Measurements from ENCODE around the gene ACP6.
"Not testable (repeated sequence)": the region's sequence is repeated elsewhere in the genome, so short reads cannot be mapped to it uniquely, and the experiment has no call there.

Gene ACP6

DNA sequence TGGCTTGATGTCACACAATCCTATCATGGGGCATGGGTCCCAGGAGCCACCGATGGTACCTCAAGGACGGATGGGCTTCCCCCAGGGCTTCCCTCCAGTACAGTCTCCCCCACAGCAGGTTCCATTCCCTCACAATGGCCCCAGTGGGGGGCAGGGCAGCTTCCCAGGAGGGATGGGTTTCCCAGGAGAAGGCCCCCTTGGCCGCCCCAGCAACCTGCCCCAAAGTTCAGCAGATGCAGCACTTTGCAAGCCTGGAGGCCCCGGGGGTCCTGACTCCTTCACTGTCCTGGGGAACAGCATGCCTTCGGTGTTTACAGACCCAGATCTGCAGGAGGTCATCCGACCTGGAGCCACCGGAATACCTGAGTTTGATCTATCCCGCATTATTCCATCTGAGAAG, 46.3 kb downstream of the ACP6 start:
- DNase-seq: no peak

DNA sequence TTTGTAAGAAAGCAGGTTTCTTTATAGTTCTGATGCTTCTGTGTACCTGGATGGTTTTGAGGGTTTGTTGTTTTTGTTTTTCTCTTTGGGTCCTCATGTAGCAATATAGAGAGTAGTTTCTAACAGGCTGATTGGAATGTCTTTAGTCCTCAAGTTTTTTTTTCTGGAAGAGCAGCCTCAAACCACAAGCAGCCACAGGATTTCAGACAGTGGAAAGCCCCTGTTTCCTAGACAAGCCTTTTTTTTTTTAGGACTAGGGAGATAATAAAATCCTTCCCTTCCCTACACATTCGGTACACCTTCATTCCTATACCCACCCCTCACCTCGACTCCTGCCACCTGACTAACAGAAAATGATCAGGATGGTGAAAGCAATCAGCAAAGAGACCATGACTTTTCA, 47.6 kb downstream of the ACP6 start:
- no peak for DNase-seq

DNA sequence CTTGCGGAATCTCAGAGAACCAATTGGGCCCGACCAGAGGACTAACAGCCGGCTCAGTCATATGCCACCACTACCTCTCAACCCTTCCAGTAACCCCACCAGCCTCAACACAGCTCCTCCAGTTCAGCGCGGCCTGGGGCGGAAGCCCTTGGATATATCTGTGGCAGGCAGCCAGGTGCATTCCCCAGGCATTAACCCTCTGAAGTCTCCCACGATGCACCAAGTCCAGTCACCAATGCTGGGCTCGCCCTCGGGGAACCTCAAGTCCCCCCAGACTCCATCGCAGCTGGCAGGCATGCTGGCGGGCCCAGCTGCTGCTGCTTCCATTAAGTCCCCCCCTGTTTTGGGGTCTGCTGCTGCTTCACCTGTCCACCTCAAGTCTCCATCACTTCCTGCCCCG, 49.8 kb downstream of the ACP6 start:
- no peak for DNase-seq

DNA sequence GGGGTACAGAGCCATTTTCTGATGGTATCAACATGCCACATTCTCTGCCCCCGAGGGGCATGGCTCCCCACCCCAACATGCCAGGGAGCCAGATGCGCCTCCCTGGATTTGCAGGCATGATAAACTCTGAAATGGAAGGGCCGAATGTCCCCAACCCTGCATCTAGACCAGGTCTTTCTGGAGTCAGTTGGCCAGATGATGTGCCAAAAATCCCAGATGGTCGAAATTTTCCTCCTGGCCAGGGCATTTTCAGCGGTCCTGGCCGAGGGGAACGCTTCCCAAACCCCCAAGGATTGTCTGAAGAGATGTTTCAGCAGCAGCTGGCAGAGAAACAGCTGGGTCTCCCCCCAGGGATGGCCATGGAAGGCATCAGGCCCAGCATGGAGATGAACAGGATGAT, 50.6 kb downstream of the ACP6 start:
- DNase-seq: no peak

DNA sequence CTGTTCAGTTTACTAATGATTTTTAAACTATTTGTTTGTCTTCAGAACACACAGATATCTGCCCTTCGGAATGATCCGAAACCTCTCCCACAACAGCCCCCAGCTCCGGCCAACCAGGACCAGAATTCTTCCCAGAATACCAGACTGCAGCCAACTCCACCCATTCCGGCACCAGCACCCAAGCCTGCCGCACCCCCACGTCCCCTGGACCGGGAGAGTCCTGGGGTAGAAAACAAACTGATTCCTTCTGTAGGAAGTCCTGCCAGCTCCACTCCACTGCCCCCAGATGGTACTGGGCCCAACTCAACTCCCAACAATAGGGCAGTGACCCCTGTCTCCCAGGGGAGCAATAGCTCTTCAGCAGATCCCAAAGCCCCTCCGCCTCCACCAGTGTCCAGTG, 51.6 kb downstream of the ACP6 start:
- no peak for DNase-seq

DNA sequence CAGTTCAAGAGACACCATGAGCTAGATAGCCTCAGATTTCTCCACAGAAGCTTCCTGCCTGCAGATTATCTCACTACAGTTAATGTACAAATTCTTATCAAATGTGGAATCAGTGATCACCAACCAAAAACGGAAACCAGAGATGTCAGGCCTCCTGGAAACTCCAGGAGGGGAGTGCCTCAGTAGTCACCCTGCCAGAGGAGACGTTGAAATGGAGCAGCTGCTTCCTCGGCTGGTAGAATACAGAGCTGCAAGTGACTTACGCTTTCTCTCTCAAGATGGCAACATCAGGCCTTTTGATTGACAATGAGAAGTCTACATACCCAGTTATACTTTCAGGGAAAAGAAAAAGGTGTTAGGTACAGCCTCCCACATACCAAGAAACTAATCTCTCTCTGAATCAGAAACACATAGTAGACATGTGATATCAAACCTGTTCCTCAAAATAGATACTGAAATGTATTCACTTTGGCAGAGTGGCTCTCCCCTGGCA, 52.2 kb downstream of the ACP6 start:
- no peak for DNase-seq

DNA sequence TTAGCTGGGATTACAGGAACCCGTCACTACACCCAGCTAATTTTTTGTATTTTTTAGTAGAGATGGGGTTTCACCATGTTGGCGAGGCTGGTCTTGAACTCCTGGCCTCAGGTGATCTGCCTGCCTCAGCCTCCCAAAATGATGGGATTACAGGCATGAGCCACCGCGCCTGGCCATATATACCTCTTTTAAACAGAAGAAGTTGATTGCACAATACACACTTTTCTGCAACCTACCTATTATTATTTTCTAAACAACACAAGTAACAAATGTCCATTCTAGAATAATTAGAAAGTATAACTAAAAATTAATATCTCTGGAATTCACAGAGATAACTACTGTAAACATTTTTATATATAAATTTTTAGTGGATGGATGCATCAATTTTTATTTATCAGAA, 55.4 kb downstream of the ACP6 start:
- DNase-seq: not testable (repeated sequence)

DNA sequence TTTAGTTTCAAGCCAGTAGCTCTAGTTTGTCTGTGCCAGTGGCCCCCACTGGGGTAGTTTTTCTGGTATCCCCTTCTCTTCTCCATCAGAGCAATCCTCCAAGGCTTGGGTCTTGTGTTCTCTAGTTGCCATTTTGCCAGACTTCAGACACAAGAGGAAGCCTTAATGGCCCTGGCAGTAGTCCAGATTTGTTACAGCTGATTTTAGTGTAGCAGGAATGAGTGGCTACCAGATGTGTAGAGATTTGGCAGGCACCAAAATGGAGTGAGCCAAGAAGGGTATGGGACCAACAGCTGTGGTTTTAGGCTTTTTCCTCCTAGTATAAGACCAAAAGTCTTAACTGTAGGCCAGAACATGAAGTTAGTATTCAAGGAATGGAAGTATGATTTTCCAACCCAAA, 56.8 kb downstream of the ACP6 start:
- peak in 2 of 56 donors; percentile 17 to 40 for DNase-seq

DNA sequence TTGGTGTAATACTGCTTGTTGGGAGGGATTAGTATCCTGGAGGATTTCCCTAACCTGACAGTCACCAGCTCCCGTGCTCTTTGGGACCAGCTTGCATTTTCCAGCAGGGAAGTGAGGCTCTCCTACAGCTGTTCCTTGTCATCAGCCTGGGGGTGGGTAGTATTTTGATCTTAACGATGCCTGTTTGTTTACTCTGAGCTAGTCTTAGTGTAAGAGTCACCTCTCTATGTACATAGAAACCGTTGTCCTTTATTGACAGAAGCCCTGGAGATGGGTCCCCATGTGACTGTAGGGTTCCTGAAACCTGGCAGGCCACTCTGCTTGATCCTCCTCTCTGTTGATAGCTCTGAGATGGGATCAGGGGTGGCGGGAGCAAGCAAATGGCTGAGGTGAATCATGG, 58.0 kb downstream of the ACP6 start:
- DNase-seq: no peak

DNA sequence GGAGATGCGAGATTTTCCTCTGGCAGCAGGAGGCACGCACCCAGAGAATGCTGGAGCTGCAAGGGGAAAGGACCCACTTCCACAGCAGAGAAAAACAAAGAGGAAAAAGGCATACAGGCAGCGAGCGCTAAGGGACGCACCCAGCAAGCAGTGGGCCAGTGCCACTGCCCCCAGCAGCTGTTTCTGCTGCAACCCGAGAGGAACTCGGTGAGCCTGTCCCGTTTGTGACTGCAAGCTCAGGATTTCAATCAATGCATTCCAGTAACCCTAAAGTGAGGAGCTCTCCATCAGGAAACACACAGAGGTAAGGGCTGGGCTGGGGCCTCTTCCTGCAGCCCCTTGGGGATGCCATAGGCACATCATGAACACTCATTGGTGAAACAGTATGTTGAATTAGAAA, 58.7 kb downstream of the ACP6 start:
- no peak for DNase-seq

DNA sequence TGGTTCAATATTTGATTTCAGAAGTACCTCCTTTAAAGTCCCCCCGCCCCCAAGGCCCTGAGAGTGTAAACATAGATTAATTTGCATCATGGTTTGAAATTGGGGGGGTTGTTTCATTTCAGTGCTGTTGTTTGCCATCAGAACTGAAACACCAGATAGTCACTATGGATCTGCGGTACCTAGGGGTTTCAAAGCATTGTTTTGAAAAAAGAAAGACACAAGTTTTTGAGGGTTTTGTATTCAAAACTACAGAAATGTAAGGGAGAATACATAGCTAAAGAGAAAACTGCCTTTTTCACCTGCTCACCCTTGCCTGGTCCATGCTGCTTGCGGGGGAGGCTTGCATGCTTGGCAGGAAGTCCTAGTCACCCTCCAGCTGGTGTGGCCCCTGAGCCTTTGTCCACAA, 59.3 kb downstream of the ACP6 start:
- DNase-seq: no peak

DNA sequence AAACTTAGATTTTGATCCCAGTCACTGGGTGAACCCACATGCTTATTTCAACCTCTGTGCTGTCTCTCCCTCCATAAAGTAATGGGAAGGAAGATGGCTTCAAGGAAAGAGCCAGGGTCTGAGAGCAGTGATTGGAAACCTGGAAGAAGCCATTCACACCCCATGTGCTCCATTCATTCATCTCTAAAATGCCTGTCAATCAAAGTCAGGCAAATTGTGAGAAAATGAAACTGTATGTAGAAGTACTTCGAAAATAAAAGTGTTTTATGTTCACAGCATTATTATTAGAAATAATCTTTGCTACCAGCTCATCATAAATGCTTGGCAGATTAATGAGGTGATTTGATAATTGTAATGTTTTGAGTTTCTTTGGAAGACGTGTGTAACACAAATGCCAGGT, 61.0 kb downstream of the ACP6 start:
- DNase-seq: no peak

DNA sequence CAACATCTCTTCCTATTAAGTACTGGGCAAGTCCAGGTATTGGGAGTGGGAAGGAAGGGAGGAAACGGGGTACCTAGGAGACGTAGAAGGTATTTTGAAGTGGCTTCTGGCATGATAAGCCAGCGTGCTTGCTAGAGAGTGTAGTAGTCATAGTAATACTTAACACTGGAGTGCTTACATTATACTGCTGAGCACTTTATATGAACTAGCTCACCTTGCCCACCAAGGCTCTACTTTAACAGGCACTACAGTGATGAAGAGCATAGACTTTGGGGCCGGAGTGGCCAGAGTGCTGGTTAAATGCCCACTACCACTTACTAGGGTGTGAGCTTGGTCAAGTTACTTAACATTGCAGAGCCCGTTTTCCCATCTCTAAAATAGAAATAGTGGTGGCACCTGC, 61.7 kb downstream of the ACP6 start:
- no peak for DNase-seq

DNA sequence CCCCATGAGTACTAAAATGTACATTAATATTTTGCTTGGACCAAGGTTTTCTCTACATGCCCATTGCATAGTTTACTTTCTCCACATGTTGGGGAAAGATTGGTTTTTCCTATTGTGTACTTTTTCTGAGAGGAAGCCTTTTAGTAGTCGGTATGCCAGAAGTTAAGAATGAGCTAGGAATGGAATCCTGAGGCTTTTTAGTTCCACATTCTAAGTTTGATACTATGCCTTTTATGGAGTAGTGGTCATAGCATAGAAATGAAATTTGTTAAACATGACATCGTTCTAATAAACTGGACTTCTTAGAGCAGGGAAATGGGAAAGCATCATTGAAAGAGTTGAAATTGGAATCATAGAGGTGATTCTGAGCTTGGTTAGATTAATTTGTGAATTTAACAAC, 64.7 kb downstream of the ACP6 start:
- no peak for DNase-seq

DNA sequence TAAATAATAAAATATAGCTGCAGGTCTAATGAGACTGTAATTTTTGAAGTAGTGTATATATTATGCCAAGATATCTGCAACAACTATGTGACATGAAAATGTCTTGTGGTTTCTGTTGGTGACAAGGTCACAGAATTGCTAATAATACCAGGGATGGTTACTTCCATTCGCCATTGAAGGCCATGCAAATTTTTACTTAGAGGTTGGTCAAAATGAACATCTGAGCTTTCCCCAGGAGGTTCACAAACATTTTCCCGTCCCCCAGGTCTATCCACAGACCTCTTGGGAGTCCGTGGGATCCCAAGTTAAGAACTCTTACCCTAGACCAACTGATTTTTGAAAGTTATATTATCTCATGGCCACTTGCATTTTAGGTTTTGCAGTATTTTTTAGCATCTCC, 66.3 kb downstream of the ACP6 start:
- no peak for DNase-seq

DNA sequence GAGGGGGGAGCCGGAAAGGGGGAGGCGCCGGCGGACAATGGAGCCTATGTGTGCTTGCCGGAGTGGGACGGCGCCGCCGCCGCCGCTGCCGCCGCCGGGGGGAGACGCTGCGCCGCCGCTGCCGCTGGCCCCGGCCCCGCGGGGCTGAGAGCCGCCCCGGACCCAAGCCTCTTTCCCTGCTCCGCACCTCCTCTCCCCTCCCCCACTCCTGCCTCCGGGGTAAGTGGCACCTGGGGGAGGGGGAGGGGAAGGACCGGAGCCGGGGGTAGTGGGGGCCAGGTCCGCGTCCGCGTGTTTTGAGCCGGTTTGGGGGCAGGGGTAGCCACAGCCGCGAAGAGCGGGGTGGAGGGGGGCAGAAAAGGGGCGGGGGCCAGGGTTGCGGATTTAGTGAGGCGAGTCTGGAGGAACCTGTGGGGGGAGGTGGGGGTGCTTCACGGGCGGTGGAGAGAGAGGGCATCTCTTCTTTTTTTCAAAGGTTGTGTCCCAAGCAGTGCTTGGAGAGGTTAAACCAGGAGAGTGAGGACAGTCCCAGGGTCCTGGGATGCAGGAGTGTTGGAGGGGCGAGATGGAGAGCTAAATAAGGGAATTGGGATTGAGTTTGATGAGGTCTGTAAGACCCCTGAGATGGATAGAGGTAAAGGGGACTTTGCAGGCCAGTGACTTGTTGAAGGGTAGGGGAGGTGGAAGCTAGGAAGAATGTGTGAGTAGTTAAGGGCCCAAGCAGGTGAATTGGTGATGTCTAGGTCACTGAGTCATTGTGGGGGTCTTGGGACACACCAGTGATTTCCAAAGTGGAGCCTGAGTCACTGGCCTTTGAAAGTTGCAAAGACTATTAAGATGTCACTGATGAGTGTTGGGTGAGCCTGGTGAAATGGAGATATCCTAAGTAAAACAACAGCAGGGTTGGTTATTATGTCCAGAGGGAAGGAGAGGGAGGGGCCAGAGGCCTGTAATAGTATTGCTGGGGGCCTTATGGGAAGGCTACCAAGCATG, 69.9 kb downstream of the ACP6 start:
- DNase-seq: peak in 1 of 56 donors; percentile 26

DNA sequence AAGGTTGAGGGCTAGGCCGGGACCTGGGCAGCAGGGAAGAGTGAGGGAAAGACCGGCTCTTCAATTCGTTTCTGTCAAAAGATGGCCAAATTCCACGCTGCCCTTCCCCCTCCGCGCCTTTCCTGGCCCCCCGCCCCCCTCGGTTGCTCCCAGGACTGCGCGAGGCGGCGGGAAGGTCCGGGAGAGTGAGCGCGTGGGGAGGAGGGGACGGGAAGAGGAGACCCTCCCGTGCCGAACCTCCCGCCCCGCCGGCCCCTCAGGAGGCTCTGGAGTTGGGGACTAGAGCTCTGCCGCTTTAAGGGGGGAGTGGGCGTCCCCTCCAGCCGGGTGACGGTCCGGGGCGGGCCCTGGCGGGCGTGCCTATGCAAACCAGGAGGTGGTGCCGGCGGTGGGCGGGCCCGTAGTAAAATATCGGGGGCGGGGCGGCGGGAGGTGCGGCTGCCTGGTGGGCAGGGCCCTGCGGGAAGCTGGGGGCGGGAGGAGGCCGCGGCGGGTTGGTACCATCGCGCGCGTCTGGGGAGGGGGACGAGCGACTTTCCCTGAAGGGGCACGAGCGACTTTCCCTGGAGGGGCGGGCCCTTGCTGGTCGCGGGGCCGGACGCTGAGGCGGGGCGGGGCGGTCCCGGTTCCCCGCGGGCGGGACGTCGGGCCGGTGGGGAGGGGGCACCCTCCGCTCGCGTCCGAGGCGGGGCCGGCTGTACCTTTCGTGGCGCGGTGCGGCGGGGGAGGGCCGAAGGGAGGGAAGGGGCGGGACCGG, 70.8 kb downstream of the ACP6 start:
- DNase-seq: peak; percentile 80 to 100 (median 98)

DNA sequence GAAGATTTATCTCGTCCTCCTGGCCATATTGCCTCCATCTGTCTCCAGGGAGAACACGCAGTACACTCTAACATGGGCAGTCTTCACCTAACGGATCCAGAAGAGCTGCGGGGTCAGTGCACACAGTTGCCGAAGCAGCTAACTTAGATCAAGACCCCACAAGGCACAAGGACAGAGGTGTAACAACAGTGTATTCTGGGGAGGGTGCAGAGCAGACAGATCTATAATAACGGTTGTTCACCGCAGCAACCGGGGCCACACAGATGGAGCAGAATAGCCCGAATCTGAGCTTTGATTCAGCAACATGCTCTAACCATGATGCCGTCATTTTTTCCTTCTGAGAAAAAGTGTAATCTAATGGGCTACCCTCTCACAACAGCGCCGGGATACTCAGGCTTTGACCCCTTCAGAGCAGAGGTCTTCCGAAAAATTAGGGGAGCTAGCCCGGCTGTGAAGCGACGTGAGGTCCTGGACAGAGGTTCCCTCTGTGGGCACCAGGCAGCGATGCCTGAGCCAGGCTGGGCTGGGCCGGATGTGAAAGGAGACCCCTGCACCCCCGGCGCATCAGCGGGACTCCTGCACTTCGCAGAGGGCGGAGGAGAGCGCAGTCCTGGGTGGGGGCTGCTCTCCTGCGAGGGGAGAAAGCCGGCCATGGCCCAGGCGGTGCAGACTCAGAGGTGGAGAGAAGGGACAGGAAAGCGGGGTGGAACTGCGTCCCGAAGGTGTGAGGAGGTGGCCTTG, 71.5 kb downstream of the ACP6 start:
- DNase-seq: peak in 23 of 56 donors; percentile 14 to 75 (median 58)

DNA sequence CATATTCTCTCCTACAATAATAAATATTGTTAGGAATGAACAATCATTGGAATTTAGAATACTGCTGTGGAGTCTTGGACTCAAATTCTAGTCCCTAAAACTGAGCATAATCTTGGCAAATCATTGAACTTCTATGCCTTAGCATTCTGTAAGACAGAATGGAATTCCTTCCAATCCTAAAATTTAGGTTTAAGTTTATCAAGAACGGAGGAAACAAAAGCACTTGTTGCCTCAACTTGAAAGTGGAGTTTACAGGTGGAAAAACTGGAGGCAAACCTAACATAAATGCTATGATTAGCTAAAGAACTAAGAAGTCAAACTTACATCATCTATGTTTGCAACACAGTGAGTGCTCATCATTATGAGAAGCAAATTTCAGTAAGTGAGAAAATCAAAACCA, 73.3 kb downstream of the ACP6 start:
- DNase-seq: no peak

Data from amygdala (tissue), 56 donors.